ENCODE data around the gene TMEM169. TPM values are rescaled to one million over a fixed set of nuclear protein-coding genes. Genes with fewer than 3 reads are reported as not detected.

Gene TMEM169
- total RNA-seq, 4 donors from 2014 or later: 0.30 to 0.85 (median 0.72) TPM; not detected in 1

- WGBS: 87% methylated on average over 1 of the region's 1 CpG
- TF ChIP-seq POLR2A (IDR thresholded peaks at IDR 0.05) (no peak), CTCF (IDR thresholded peaks at IDR 0.05) (no peak), EP300 (IDR thresholded peaks at IDR 0.05) (no peak), POLR2AphosphoS5 (IDR thresholded peaks at IDR 0.05) (no peak)
- peaks cover 20% of the 10 kb centered on the region for H3K4me1 ChIP-seq
- H3K9me3 ChIP-seq: no peaks in the 10 kb centered on the region
- no peak for DNase-seq (ENCODE audit: low spot score in 2 of 2)
- H3K4me3 ChIP-seq: no peak overlapping the region
- peaks cover 68% of the 10 kb centered on the region for H3K36me3 ChIP-seq
- no peak overlapping the region for H3K27ac ChIP-seq
- H3K27me3 ChIP-seq: no peaks in the 10 kb centered on the region
These were observed 36.8 kb downstream of the TMEM169 start for GRCh38 chr2:216118474-216118873.

GRCh38 chr2:216119146-216119545 lies 37.4 kb downstream of the TMEM169 start:
- H3K36me3 ChIP-seq: peaks cover 72% of the 10 kb centered on the region
- no peaks in the 10 kb centered on the region for H3K27me3 ChIP-seq
- TF ChIP-seq EP300 (IDR thresholded peaks at IDR 0.05) (no peak), POLR2AphosphoS5 (IDR thresholded peaks at IDR 0.05) (no peak), POLR2A (IDR thresholded peaks at IDR 0.05) (no peak), CTCF (IDR thresholded peaks at IDR 0.05) (no peak)
- H3K4me1 ChIP-seq: peaks cover 18% of the 10 kb centered on the region
- WGBS: 77% methylated on average over 2 of the region's 2 CpGs
- H3K27ac ChIP-seq: no peak overlapping the region
- H3K9me3 ChIP-seq: no peaks in the 10 kb centered on the region
- no peak overlapping the region for H3K4me3 ChIP-seq
- no peak for DNase-seq (ENCODE audit: low spot score in 2 of 2)

GRCh38 chr2:216119986-216120385 lies 38.3 kb downstream of the TMEM169 start:
- WGBS: 48% methylated on average over 3 of the region's 3 CpGs
- Histone ChIP-seq H3K27ac (no peak overlapping the region), H3K36me3 (peaks cover 80% of the 10 kb centered on the region), H3K27me3 (no peaks in the 10 kb centered on the region), H3K4me1 (peaks cover 12% of the 10 kb centered on the region), H3K9me3 (no peaks in the 10 kb centered on the region), H3K4me3 (no peak overlapping the region)
- TF ChIP-seq CTCF (IDR thresholded peaks at IDR 0.05): no peak
- no peak for DNase-seq (ENCODE audit: low spot score in 2 of 2)

- H3K27ac ChIP-seq: no peak overlapping the region
- H3K4me1 ChIP-seq: peaks cover 4% of the 10 kb centered on the region
- no peak for DNase-seq (ENCODE audit: low spot score in 2 of 2)
- WGBS: 89% methylated on average over 3 of the region's 3 CpGs
- no peaks in the 10 kb centered on the region for H3K9me3 ChIP-seq
- no peak for TF ChIP-seq POLR2AphosphoS5 (IDR thresholded peaks at IDR 0.05)
- TF ChIP-seq POLR2A (IDR thresholded peaks at IDR 0.05): no peak
- TF ChIP-seq EP300 (IDR thresholded peaks at IDR 0.05): no peak
- no peak for TF ChIP-seq CTCF (IDR thresholded peaks at IDR 0.05)
- H3K27me3 ChIP-seq: no peaks in the 10 kb centered on the region
- peaks cover 93% of the 10 kb centered on the region for H3K36me3 ChIP-seq
- H3K4me3 ChIP-seq: no peak overlapping the region
These were observed 39.5 kb downstream of the TMEM169 start for GRCh38 chr2:216121255-216121654.

GRCh38 chr2:216126943-216127342 lies 45.2 kb downstream of the TMEM169 start:
- TF ChIP-seq CTCF (IDR thresholded peaks at IDR 0.05) (no peak), POLR2A (IDR thresholded peaks at IDR 0.05) (no peak), POLR2AphosphoS5 (IDR thresholded peaks at IDR 0.05) (no peak), EP300 (IDR thresholded peaks at IDR 0.05) (no peak)
- H3K27me3 ChIP-seq: no peaks in the 10 kb centered on the region
- WGBS: 96% methylated on average over 5 of the region's 5 CpGs
- H3K27ac ChIP-seq: no peak overlapping the region
- peaks cover 3% of the 10 kb centered on the region for H3K4me1 ChIP-seq
- H3K36me3 ChIP-seq: peaks cover 100% of the 10 kb centered on the region
- H3K9me3 ChIP-seq: no peaks in the 10 kb centered on the region
- no peak overlapping the region for H3K4me3 ChIP-seq
- no peak for DNase-seq (ENCODE audit: low spot score in 2 of 2)
